Measurements from ENCODE around the gene TDRD12. TPM values are rescaled to one million over a fixed set of nuclear protein-coding genes. Genes with fewer than 3 reads are reported as not detected.

The TDRD12 gene
- total and polyA plus RNA-seq, 8 donors = 0.06 to 0.84 (median 0.11) TPM; not detected in 3

GRCh38 chr19:32862173-32862572 lies 142.6 kb downstream of the TDRD12 start:
- TF ChIP-seq, protein P1, sequence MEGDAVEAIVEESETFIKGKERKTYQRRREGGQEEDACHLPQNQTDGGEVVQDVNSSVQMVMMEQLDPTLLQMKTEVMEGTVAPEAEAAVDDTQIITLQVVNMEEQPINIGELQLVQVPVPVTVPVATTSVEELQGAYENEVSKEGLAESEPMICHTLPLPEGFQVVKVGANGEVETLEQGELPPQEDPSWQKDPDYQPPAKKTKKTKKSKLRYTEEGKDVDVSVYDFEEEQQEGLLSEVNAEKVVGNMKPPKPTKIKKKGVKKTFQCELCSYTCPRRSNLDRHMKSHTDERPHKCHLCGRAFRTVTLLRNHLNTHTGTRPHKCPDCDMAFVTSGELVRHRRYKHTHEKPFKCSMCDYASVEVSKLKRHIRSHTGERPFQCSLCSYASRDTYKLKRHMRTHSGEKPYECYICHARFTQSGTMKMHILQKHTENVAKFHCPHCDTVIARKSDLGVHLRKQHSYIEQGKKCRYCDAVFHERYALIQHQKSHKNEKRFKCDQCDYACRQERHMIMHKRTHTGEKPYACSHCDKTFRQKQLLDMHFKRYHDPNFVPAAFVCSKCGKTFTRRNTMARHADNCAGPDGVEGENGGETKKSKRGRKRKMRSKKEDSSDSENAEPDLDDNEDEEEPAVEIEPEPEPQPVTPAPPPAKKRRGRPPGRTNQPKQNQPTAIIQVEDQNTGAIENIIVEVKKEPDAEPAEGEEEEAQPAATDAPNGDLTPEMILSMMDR (IDR thresholded peaks at IDR 0.05) = no peak
- H3K4me1 ChIP-seq = no peaks in the 10 kb centered on the region
- no peak overlapping the region for H3K4me3 ChIP-seq
- no peaks in the 10 kb centered on the region for H3K36me3 ChIP-seq
- WGBS, 2 donors = 78 to 92% methylated on average over 19 of the region's 19 CpGs
- intact Hi-C loops (cut with DNase I) = no loop called here
- H3K9me3 ChIP-seq = no peaks in the 10 kb centered on the region
- DNase-seq (no peak), FAIRE-seq (no peak), ATAC-seq (no peak)
- no peaks in the 10 kb centered on the region for H3K27me3 ChIP-seq
- no peak overlapping the region for H3K27ac ChIP-seq

GRCh38 chr19:32862741-32863140 lies 143.2 kb downstream of the TDRD12 start:
- TF ChIP-seq, protein P1 (IDR thresholded peaks at IDR 0.05) = no peak
- no peak for DNase-seq
- 90 to 95% methylated on average over 14 of the region's 14 CpGs for WGBS, 2 donors

DNA sequence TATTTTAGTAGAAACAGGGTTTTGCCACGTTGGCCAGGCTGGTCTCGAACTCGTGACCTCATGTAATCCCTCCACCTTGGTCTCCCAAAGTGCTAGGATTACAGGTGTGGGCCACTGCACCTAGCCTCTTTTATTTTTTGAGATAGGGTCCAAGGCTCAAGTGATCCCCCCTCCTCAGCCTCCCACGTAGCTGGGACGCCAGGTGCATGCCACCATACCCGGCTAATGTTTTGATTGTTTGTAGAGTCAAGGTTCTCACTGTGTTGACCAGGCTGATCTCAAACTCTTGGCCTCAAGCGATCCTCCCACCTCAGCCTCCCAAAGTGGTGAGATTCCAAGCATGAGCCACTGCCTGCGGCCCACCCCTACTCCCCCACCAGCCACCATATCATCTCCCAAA lies 143.7 kb downstream of the TDRD12 start:
- WGBS, 2 donors = 84 to 94% methylated on average over 8 of the region's 8 CpGs
- no peaks in the 10 kb centered on the region for H3K36me3 ChIP-seq
- ATAC-seq (no peak), FAIRE-seq (no peak), DNase-seq (no peak)
- H3K27ac ChIP-seq = no peak overlapping the region
- no peaks in the 10 kb centered on the region for H3K9me3 ChIP-seq
- TF ChIP-seq, protein P1 (IDR thresholded peaks at IDR 0.05) = no peak
- no peaks in the 10 kb centered on the region for H3K4me1 ChIP-seq
- intact Hi-C loops (cut with DNase I) = no loop called here
- no peaks in the 10 kb centered on the region for H3K27me3 ChIP-seq
- H3K4me3 ChIP-seq = no peak overlapping the region

More at GRCh38 chr19:32862741-32863140, 143.2 kb downstream of the TDRD12 start:
- Histone ChIP-seq H3K27ac (no peak overlapping the region), H3K4me3 (no peak overlapping the region), H3K36me3 (no peaks in the 10 kb centered on the region), H3K4me1 (no peaks in the 10 kb centered on the region), H3K27me3 (no peaks in the 10 kb centered on the region), H3K9me3 (no peaks in the 10 kb centered on the region)
- intact Hi-C loops (cut with DNase I) = no loop called here
- FAIRE-seq (no peak), ATAC-seq (no peak)

GRCh38 chr19:32863841-32864240 lies 144.3 kb downstream of the TDRD12 start:
- TF ChIP-seq, protein P1 (IDR thresholded peaks at IDR 0.05) = no peak
- ATAC-seq = no peak
- Histone ChIP-seq H3K4me3 (no peak overlapping the region), H3K4me1 (no peaks in the 10 kb centered on the region), H3K27me3 (no peaks in the 10 kb centered on the region), H3K36me3 (no peaks in the 10 kb centered on the region), H3K27ac (no peak overlapping the region), H3K9me3 (no peaks in the 10 kb centered on the region)
- FAIRE-seq = no peak
- 83 to 93% methylated on average over 13 of the region's 13 CpGs for WGBS, 2 donors
- intact Hi-C loops (cut with DNase I) = no loop called here
- peak in 1 of 6 donors; percentile 65 for DNase-seq

- Histone ChIP-seq H3K4me1 (no peaks in the 10 kb centered on the region), H3K4me3 (no peak overlapping the region), H3K36me3 (no peaks in the 10 kb centered on the region), H3K9me3 (no peaks in the 10 kb centered on the region), H3K27me3 (no peaks in the 10 kb centered on the region), H3K27ac (no peak overlapping the region)
- DNase-seq (no peak), FAIRE-seq (no peak), ATAC-seq (no peak)
- intact Hi-C loops (cut with DNase I) = no loop called here
- TF ChIP-seq, protein P1 (IDR thresholded peaks at IDR 0.05) = no peak
- 80 to 83% methylated on average over 34 to 35 of the region's 35 CpGs for WGBS, 2 donors
Measured at GRCh38 chr19:32864318-32865007, 144.9 kb downstream of the TDRD12 start.

Data from pancreas (tissue), 10 donors.